ENCODE measurements around the gene SLC16A14. TPM values are rescaled to one million over a fixed set of nuclear protein-coding genes. Genes with fewer than 3 reads are reported as not detected.

Gene SLC16A14
- total RNA-seq, 6 donors from 2014 or later = 0.55 to 5.5 (median 1.6) TPM; not detected in 1

DNA sequence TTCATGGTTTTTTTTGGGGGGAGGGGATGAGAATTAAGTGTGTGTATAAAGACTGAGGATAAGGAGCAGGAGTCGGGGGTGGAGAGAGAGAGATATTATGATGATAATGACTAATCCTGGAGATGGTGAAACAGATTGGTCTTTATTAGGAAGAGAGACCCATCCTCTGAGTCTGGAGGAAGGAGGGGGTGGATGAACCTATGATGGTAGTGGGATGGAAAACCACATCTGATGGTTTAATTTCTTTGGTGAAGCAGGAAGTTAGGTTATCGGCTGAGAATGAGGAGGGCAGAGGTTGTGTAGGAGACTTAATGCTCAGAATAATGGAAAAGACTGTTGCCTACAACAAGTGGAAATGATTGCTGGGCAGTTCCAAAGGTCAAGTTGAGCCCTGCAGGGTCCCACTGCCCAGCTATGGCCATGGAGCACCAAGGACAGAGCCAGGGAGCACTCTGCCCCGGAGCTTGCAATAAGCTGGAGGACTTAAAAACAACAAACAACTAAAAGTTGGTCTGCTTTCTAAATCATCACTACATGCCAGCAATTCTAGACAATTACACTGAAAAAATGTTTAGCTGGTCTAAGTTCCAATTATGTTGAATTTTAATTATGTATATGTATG is 7.9 kb downstream of the SLC16A14 start:
- H3K4me3 ChIP-seq = no peak overlapping the region
- 83 to 84% methylated on average over 3 of the region's 3 CpGs for WGBS, 2 donors
- no peaks in the 10 kb centered on the region for H3K36me3 ChIP-seq
- no peak overlapping the region for H3K27ac ChIP-seq
- H3K9me3 ChIP-seq = no peaks in the 10 kb centered on the region
- ATAC-seq (ENCODE audit: low FRiP score in 2 of 2) = no peak
- DNase-seq = no peak
- H3K27me3 ChIP-seq = no peaks in the 10 kb centered on the region
- no peaks in the 10 kb centered on the region for H3K4me1 ChIP-seq
- TF ChIP-seq EP300 (IDR thresholded peaks at IDR 0.05) = no peak
- TF ChIP-seq, protein P1, sequence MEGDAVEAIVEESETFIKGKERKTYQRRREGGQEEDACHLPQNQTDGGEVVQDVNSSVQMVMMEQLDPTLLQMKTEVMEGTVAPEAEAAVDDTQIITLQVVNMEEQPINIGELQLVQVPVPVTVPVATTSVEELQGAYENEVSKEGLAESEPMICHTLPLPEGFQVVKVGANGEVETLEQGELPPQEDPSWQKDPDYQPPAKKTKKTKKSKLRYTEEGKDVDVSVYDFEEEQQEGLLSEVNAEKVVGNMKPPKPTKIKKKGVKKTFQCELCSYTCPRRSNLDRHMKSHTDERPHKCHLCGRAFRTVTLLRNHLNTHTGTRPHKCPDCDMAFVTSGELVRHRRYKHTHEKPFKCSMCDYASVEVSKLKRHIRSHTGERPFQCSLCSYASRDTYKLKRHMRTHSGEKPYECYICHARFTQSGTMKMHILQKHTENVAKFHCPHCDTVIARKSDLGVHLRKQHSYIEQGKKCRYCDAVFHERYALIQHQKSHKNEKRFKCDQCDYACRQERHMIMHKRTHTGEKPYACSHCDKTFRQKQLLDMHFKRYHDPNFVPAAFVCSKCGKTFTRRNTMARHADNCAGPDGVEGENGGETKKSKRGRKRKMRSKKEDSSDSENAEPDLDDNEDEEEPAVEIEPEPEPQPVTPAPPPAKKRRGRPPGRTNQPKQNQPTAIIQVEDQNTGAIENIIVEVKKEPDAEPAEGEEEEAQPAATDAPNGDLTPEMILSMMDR (IDR thresholded peaks at IDR 0.05) = no peak
- no peak for TF ChIP-seq POLR2A (IDR thresholded peaks at IDR 0.05)
- TF ChIP-seq POLR2AphosphoS5 (IDR thresholded peaks at IDR 0.05) = no peak

DNA sequence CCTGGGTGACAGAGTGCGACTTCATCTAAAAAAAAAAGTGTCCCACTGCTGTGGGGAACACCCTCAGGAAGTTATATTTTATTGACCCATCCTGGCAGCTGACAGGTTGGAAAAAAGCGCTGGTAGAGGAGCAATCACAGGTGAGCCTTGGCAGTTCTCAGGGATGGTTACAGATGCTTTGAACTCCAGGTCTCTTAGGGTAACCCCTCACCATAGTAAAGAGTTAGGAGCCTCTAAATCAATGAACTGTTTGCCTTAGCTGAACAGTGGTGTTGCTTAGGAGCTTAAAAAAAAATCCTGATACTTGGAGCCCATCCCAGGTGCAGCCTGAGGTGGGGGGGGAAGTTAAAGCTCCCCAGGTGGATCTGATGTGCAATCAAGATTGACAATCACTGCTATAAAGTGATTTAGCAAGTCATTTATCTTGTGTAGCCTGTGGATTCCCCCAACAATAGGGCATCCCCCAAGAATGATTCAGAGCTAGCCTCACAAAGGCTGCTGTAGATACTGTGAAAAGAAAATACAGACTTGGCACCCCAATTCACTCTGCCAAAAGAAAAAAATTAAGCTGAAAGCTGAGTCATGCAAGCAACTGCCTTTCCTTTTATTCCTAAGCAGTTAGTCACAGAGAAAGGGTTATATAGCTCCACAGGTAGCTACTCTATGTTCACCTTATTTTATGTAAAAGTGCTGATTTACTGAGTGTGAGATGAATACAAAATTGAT is 14.8 kb downstream of the SLC16A14 start:
- DNase-seq (no peak), ATAC-seq (ENCODE audit: low FRiP score in 2 of 2) (no peak)
- TF ChIP-seq POLR2A (IDR thresholded peaks at IDR 0.05) (no peak), EP300 (IDR thresholded peaks at IDR 0.05) (no peak), POLR2AphosphoS5 (IDR thresholded peaks at IDR 0.05) (no peak)
- TF ChIP-seq, protein P1 (IDR thresholded peaks at IDR 0.05) = no peak
- no peaks in the 10 kb centered on the region for H3K4me1 ChIP-seq
- H3K36me3 ChIP-seq = no peaks in the 10 kb centered on the region
- H3K9me3 ChIP-seq = no peaks in the 10 kb centered on the region
- no peaks in the 10 kb centered on the region for H3K27me3 ChIP-seq
- no peak overlapping the region for H3K4me3 ChIP-seq
- no peak overlapping the region for H3K27ac ChIP-seq
- WGBS, 2 donors = 90% methylated on average over 2 of the region's 2 CpGs

DNA sequence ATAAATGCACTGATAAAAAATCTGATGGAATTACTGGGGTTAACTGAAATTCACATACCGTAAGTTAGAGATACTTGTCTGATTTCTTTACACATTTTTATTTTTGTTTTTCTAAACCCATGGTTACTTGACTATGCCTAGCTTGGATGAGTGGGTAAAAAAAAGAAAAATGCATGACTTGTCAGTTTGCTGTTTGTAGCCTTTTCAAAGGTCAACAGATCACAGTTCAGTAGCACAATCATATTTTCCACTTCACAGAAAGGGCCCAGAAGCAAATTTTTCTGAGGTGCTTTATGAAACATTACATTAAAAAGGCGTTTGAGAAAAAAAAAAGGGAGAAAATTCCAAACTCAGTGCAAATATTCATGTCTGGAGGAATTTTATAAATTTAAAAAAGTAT is 16.4 kb downstream of the SLC16A14 start:
- no peak for TF ChIP-seq POLR2AphosphoS5 (IDR thresholded peaks at IDR 0.05)
- TF ChIP-seq POLR2A (IDR thresholded peaks at IDR 0.05) = no peak
- TF ChIP-seq, protein P1 (IDR thresholded peaks at IDR 0.05) = no peak
- TF ChIP-seq EP300 (IDR thresholded peaks at IDR 0.05) = no peak
- no peak for ATAC-seq (ENCODE audit: low FRiP score in 2 of 2)
- Histone ChIP-seq H3K4me3 (no peak overlapping the region), H3K27me3 (no peaks in the 10 kb centered on the region), H3K9me3 (no peaks in the 10 kb centered on the region), H3K4me1 (no peaks in the 10 kb centered on the region), H3K27ac (no peak overlapping the region), H3K36me3 (no peaks in the 10 kb centered on the region)
- no peak for DNase-seq
- 66 to 72% methylated on average over 2 of the region's 2 CpGs for WGBS, 2 donors

DNA sequence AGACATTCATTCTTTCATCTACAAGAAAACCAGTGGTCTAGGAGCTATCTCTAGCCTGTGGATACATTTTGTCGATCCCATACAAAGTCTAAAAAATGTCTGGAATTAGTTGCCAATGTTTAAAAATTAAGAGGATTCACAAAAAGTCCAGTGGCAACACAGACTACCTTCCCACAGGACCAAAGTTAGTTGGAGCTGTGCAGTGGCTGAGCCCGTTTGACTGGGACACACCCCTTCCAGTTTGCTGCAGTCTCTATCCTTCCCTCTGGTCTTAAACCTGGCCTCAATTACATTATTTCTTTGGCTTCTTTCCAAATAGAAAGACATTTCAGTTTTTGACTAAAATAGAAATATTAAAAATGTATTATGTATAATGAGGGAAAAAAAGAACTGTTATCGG is 18.6 kb downstream of the SLC16A14 start:
- 72% methylated on average over 3 of the region's 3 CpGs for WGBS, 2 donors
- Histone ChIP-seq H3K27ac (no peak overlapping the region), H3K4me3 (no peak overlapping the region), H3K36me3 (peaks cover 0 to 4% (median 0%) of the 10 kb centered on the region in 4 donors), H3K27me3 (no peaks in the 10 kb centered on the region), H3K4me1 (no peaks in the 10 kb centered on the region), H3K9me3 (no peaks in the 10 kb centered on the region)
- TF ChIP-seq EP300 (IDR thresholded peaks at IDR 0.05) = no peak
- no peak for TF ChIP-seq POLR2A (IDR thresholded peaks at IDR 0.05)
- TF ChIP-seq, protein P1 (IDR thresholded peaks at IDR 0.05) = no peak
- TF ChIP-seq POLR2AphosphoS5 (IDR thresholded peaks at IDR 0.05) = no peak
- ATAC-seq (ENCODE audit: low FRiP score in 2 of 2) (no peak), DNase-seq (no peak)
